ENCODE results near the gene MYO15A.

DNA sequence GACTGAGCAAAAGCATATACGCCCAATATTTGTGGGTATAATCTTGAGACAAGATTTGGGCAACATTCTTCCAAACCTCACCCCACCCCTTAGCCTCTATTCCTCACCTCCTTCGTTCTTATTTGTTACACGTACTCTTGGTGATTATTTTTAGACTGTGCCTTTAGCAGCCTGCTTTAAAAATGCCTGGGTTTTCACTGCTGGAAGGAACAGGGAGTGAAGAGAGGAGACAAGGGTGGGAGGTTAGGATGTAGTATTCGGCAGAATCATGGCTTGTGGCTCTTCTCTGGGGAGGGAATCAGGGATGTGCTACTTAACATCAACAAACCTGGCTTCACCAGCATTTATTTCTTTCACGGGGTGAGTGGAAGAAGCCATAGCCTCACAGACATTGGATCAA is 86.7 kb downstream of the MYO15A start:
- TF ChIP-seq POLR2A (IDR thresholded peaks at IDR 0.05; ENCODE audit: low read length) (no peak), GATA1 (IDR thresholded peaks at IDR 0.05; ENCODE audit: low read depth, low read length) (no peak)

All from erythroblast (primary cell).